HG02938 (cell line): Measurements from ENCODE around the gene EIF2D.
A peak's percentile ranks its signal among the peaks of the same experiment; 100 is the strongest.
"Not testable (repeated sequence)": the region's sequence is repeated elsewhere in the genome, so short reads cannot be mapped to it uniquely, and the experiment has no call there.

Experiments used
- ATAC-seq: cut with Tn5 transposase; IDR thresholded peaks from one replicate; pipeline ENCODE4 v1.9.1; 2021; ENCODE audit warnings: mild to moderate bottlenecking, moderate library complexity; ENCODE audit not compliant: unreplicated experiment

EIF2D gene

DNA sequence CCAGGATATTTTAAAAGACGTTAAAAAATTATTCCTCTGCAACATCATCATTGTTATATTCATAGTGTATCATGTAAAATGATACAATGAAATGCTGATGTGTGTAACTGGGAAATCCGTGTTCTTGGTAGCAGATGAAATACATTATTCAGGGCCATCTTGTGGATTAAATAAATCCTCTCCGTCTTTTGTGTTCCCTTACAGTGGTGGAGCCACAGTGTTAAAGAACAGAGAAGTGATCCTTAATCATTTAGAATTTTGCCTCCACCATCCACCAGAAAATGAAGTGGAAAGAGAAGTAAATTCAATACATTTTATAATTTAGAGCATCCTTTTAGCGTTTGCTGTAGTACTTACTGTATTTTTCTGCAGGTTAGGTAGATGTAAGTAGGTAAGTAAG is 24.4 kb upstream of the EIF2D start:
- ATAC-seq: no peak

DNA sequence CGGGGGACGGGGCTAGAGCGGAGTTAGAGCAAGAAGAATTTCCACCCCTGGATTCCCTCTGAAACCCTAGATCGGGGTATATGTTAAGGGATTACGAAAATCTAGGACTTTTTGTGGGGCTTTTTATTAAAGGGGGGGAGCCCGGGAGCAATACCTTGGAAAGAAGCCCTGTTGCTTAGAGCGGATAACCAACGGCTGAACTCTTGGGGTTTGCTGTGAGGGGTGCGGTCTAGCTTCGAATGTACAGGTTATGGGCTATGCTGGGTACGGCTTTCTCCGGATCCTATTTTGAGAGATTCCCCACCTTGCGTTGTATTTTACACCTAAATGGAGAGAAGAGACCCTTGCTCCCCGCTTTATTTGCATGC is 23.7 kb upstream of the EIF2D start:
- ATAC-seq: no peak

DNA sequence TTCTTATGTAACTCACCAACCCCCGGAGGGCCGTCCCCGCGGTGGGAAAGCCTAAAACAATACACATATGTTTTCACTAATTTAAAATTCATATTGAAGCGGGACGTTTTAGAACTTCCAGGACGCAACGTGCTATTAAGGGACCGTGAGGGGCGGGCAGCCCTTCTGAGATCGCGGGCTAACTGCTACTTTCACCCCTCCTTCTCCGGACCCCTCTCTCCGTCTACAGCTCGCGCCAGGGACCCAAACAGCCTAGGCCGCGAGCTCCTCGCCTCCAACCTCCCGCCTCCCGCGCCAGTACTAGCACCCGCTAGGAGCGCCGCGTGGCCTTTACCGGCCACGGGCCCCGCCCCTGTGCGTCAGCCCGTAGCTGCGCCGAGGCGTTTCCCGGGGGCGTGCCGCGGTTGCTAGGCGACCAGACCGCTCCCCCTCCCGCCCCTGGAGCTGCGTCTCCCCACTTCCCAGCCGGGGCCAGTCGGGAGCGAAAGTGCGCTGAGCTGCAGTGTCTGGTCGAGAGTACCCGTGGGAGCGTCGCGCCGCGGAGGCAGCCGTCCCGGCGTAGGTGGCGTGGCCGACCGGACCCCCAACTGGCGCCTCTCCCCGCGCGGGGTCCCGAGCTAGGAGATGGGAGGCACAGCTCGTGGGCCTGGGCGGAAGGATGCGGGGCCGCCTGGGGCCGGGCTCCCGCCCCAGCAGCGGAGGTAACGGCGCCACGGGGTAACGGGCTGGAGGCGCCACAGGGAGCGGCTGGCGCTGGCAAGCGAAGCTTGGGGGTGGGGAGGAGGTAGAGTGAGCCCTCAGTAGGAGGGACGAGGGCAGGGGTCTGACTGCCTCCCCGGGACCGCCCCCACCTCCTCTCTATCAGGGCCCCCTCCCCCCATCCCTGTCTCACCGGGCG is 23.1 kb upstream of the EIF2D start, which contains the start of gene DYRK3:
DYRK3 (plus strand) TSS at position 457 of the 898 bp plus-strand sequence; CDS start at position 625, 168 bp downstream.
- peak; percentile 73 for ATAC-seq

DNA sequence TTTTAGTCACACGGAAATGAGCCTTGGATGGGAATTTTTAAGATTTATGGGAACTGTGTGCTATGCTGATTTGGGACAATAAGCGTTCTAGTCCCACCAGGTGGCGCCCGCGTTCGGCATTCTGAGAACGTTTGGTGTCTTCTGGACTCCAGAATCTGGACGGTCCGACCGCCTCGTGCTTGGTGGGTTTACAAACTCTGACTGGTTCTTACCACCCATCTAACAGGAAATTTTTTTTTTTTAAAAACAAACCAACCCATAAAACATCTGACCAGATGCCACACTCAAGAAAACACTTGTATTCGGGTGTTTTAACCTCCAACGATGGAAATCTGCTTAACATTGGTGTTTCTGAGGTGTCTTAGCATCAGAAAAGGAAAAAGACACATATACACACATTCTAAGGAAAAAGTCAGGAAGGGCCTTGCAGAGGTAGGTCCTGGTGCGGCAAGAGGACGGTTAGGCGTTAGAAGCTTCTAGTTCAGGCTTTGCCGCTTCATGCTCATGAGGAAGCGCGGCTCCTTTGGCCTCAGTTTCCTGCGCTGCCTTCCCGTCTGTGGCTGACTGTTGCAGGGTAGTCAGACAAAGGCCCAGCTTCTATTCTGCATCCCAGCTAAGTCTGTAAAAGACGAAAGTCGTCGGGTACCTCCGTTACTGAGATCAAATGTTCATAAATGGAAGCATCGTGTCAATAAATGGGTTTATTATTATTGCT is 22.3 kb upstream of the EIF2D start:
- ATAC-seq: no peak

DNA sequence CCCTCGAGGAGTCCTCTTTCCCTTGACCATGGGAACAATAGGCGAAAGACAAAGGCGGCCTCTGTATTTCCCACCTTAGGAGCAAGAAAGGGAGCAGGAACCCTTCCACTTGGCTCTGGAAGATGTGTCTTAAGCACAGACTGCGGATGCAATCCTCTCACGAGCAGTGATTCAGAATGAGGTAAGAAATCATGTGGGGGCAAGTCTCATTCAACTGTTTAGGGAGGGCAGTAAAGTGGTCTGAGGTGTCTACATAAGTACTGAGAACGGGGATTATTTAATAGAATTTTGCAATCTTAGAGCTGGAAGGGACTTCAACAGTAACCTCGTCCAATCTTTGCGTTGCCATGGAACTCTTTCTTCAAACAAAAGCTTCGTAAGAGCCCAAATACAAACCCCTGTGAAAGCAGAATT is 21.4 kb upstream of the EIF2D start:
- no peak for ATAC-seq

DNA sequence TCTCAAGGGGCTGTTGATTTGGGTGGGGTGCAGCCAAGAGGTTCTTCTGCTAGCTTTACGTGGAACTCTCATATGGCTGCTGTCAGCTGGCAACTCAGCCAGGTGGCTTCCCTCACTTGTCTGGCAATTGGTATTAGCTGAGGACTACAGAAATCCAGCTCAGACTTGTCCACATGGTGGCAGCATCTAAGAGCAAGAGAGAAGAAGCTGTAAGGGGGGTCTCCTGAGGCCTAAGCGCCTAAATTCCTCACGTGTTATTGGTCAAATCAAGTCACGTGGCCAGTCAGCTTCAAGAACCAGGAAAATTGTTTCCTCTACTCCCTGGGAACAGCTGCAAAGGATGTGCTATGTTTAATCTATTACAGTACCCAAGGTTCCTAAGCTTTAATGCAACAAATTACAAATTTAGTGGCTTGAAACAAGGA is 18.8 kb upstream of the EIF2D start:
- ATAC-seq: no peak

DNA sequence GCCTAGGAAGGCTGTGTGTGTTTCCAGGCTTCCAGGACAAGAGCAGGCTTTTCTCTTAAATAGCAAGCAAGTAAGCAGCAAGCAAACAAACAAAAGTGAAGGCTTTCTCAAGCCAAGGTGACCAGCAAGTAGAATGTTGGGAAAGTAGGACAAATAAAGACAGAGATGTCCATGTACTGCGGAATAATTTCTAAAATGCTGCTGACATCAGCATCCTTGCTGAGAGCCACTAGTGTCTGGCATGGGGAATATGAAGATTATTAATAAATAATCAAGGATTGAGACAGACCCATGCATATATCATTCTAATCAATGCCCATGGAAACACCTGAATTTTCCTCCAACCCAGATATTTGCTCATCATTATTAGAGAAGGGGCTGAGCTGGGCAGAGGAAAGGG is 16.7 kb upstream of the EIF2D start:
- no peak for ATAC-seq

DNA sequence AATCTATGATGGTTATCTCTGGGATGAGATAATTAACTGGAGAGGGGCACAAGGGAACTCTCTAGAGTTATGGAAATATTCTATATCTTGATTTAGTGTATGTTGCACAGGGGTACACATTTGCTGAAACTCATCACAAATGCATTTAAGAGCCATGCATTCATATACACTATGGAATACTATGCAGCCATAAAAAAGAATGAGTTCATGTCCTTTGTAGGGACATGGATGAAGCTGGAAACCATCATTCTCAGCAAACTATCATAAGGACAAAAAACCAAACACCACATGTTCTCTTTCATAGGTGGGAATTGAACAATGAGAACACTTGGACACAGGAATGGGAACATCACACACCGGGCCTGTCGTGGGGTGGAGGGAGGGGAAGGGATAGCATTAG is 14.1 kb upstream of the EIF2D start:
- not testable (repeated sequence) for ATAC-seq

DNA sequence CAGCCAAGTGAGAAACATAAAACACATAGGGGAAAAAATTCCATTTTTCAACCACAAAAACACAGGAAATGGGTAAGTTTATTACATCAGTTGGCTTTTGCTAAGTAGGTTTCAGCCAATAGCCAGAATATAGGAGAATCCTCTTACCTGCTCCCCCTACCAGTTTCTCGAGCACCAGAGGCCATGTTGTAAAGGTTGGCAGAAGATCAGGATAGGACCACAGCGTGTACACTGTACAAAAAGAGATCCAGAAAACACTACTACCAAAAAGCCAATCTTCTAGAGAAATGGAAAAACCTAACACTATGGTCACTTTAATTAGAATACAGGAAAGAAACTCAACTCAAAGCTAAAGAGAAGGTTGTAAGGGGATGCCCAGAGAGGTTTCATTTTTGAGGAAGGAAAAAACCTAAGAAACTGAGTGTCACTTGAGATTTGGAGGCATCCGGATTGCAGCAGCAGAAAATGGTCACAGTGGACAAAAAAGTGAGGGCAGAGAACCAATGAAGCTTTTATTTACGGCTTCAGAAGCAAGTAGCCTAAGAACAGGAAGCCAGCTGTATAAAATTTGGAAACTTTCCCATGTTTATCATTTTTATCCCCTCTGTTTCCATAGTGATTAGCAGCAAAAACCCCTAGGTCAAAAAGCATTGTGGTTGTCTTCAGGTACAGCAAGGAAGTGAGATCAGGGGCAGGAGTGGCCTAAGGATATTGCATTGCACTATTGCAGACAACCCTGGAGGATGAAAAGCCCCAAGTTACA is 2.9 kb downstream of the EIF2D start:
- peak; percentile 34 for ATAC-seq

DNA sequence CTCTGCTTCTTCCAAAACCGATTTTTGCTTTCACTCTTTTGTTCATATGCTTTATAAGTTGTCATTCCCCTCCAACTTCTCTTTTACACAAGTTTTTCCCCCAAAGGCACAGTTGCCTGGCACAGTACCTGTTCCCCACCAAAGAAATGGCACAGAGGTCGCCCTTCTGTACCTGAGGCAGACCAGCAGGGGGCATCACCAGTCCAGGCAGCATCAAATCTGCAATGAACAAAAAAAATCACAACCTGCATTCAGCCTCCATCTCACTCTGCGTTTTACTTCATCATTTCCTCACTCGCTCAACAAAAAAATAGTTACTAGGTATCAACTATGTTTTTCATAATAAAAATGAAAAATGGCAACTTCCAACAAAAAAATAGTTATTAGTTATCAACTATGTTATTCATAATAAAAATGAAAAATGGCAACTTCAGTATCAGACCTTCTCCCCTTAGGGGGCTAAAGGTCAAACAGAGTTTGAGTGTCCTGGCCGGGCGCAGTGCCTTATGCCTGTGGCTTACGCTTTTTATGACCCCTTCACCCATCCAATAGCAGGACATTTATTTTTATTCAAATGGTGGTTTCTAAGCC is 4.1 kb downstream of the EIF2D start:
- ATAC-seq: no peak

DNA sequence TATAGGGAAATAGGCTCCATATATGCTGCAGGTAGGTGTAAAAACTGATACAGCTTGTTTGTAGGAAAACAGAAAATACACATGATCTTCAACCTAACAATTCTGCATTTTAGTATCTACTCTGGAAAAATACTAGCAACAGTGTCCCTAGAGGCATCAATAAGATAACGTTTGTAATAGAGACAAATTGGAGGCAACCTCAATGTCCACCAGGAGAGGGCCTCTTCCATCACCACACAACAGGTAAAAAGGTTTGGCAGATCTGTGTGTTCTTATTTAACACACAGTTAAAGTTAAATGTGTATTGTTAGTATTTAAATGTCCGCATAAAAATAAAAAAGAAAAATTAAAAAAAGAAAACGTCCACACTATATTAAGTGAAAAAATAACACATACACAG is 5.4 kb downstream of the EIF2D start:
- ATAC-seq: no peak

DNA sequence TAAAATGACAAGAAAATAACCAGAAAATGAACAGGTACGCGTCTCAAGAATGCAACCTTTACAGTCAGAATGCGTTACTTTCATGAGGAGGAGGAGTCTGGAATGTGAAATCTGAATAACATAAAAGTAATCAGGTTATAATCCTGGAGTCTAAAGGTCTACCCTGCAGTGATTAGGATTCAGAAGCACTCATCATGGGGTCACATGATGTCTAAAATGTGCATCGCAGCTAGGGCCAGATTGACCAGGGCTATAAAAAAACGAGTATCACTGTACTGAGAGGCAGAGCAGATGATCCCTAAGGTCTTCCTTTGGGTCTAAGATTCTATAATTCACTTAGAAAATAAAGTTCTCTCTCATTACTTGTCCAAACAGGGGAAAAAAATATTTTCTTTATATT is 7.4 kb downstream of the EIF2D start:
- ATAC-seq: no peak

DNA sequence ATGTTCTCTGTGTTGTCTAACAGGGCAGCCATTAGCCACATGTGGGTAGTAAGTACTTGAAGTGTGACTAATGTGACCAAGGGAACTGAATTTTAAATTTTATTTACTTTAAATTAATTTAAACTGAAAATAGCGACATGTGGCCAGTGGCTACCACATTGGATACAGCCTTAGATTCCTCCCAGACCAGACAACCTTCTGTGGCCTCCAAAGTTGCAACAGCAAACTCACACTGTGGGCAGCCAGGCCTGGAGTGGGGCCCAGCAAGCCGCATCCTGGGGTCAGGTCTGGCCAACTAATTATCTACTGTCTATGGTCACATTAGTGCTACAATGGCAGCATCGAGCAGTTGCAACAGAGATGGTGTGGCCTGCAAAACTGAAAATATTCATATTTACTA is 11.7 kb downstream of the EIF2D start:
- ATAC-seq: no peak

DNA sequence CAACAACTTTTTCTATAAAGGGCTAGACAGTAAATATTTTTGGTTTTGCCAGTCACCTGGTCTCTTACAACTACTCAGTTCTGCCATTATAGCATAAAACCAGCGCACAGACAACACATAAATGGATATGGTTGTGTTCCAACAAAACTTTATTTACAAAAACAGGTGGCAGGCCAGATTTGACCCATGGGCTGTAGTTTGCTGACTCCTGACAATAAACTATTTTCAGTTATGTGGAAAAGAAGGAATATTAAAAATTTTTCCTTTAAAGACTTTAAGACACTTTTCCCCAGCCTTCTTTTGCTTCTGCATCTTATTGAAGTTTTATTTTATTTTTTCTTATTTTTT is 16.0 kb downstream of the EIF2D start:
- no peak for ATAC-seq

DNA sequence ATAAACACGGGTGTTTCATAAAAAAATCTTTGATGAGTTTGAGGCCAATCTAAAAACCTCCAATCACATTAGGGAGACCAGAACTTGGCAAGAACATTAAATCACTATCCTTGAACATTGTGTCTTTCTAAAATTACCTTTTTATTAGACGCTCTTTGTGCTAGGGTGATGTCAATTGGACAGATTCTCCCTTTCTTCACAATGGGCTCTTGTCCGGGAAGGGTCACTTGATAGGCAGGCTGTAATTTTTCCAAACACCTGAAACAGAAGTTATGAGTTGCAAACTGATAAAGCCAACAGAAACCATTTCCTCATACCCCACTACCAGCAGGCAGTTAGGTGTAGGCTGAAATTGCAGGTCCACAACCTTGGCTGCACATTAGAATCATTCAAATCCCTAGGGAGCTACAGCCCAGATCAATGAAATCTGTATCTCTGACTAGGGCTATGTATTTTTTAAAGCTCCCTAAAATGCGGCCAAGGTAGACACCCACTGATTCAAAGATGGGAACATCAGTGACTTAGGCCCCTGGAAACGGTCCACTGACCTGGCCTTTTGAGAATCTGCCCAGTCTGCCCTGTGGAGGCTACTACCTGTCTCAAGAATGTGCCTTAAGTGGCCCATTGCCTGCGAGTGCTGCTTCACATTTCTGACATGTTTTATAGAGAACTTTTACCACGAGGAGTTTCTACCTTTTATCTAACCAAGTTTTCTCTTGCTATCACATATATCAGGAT is 16.5 kb downstream of the EIF2D start:
- ATAC-seq: no peak

DNA sequence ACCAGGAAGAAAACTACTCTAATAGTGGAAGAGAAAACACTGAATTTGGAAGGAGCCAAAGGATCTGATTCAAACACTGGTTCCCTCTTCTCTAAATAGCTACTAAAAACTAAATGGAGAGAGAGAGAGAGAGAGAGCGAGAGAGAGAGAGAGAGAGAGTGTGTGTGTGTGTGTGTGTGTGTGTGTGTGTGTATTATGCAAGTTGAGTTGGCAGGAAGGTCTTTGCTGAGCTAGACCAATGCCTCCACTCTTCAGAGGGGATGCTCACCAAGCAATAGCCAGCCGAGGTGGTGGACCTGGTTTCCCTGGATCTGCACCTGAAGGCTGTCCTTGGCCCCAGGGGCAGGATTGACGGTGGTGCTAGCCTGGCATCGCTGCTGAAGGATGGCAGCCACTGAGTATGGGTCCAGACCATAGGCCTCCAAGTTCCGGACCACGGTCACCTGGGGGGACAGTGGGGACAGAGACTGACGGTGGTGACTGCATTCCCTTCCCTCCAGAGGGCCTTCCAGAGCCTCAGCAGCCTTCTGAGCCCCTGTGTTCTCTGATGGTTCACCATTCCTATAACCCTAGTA is 18.8 kb downstream of the EIF2D start:
- no peak for ATAC-seq

DNA sequence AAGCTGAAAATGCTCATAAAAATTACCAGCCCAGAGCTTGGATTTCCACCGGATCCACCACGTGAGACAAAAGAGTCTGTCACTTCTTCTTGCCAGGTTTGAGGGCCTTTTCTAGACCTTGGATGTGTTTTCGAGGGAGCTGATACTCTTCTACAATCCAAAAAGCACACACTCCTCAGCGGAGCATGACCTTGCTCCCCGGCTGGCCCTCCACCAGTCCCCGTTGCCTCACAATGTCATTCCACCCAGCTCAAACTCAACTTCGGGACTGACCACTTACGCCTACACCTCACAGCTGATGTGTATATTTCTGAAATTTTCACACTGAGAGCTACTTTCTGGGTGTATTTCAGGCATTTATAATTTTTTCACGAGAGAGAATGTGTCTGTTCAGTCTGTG is 20.6 kb downstream of the EIF2D start:
- ATAC-seq: no peak

DNA sequence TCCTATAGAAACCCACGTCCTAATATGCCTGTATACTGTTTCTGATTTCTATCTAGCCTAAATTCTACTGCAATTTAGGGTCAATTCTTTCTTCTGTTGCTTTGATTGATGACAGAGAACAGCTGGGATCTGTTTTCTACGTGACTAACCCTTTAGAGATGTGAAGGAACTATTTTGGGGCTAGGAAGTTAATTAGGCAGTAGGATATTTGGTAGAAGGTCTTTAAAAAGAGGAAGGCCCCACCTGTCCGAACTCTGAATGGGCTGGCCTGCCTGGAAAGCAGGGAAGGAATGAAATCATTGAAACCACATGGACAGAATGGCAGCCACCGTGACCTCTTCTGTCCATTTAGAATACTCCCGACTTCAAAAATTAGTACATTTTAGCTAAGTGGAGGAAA is 21.0 kb downstream of the EIF2D start:
- no peak for ATAC-seq

DNA sequence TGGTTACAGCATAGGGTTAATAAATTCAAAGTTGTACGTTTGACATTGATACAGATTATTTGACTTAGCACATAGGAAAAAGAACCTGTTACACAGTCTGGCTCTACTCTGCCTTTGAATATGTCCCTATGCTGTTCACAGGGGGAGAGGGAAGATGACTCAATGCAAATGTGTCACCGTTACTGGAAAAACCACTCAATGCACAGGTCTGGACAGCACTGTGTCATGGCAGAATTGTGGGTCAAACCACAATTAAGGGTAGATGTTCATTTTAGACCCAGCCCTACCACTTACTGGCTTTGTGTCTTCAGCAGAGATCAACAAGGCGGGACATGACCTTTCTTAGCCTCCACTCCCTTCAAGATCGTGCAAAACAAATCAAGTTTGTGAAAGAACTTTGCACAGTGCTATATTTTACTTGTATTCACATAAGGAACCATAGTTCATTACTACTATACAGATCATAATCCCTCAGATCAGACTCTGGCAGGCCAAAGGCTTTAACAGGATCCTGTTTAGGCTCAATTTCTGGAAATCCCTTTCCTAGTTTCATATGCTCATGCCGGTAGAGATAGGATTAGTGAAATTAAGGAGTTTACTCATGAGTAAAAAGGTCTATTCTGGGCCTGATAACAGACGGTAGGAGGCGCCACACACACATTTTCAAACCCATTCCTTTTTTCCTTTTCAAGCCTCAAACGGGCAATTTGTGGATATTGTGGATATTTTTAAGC is 22.1 kb downstream of the EIF2D start:
- no peak for ATAC-seq
